ENCODE measurements around the gene BICC1. TPM values are rescaled to one million over a fixed set of nuclear protein-coding genes. Genes with fewer than 3 reads are reported as not detected.

BICC1 gene
- total RNA-seq, 1 experiment from 2014 or later = 0.57 TPM

- H3K23ac ChIP-seq (ENCODE audit: insufficient read length, low read depth, low read length) = no peak overlapping the region
- no peaks in the 10 kb centered on the region for H3K4me1 ChIP-seq (ENCODE audit: insufficient read depth, low read length)
- Mint-ChIP-seq H3K9me3 (no peaks in the 10 kb centered on the region; a peak in 1 of 5 replicates), H3K36me3 (ENCODE audit: insufficient read depth in 1 of 3, low read depth in 3 of 3) (no peaks in the 10 kb centered on the region), H3K4me3 (peak overlapping the region; percentile 68 to 86), H3K27ac (no peak overlapping the region; a peak in 1 of 7 replicates), H3K4me1 (peaks cover 11% of the 10 kb centered on the region in 2 experiments), H3K27me3 (ENCODE audit: low read depth) (peaks cover 28% of the 10 kb centered on the region)
- no peak overlapping the region for H2BK5ac ChIP-seq (ENCODE audit: insufficient read length, low read length)
- H3K23me2 ChIP-seq (ENCODE audit: insufficient read length, low read depth, low read length, poor library complexity, severe bottlenecking) = peaks cover 10% of the 10 kb centered on the region
- TF ChIP-seq CTCF (conservative IDR thresholded peaks at IDR 0.05) = no peak
- H2BK20ac ChIP-seq (ENCODE audit: low read depth, low read length, poor library complexity, severe bottlenecking) = no peak overlapping the region
- peak overlapping the region; percentile 84 for H3K4me2 ChIP-seq (ENCODE audit: insufficient read depth, insufficient read length, low read length)
- H3K14ac ChIP-seq (ENCODE audit: insufficient read depth, low read length) = peak overlapping the region; percentile 81; the same call in 1 of the 2 replicates
- no peaks in the 10 kb centered on the region for H3K79me1 ChIP-seq (ENCODE audit: insufficient read depth, low read depth, low read length, poor library complexity, severe bottlenecking)
- H3K79me2 ChIP-seq (ENCODE audit: insufficient read depth, low read length) = no peaks in the 10 kb centered on the region
- H3K9me3 ChIP-seq (ENCODE audit: control insufficient read depth, low read depth, low read length) = no peaks in the 10 kb centered on the region
- no peak overlapping the region for H4K8ac ChIP-seq (replicated peaks; ENCODE audit: insufficient read length, low read depth, low read length)
- no peaks in the 10 kb centered on the region for H4K20me1 ChIP-seq (ENCODE audit: control insufficient read depth, insufficient read depth, insufficient read length)
- H3K4ac ChIP-seq (ENCODE audit: low read depth, low read length) = no peak overlapping the region
- no peak overlapping the region for H2AK5ac ChIP-seq (ENCODE audit: insufficient read length, low read length)
- H2BK120ac ChIP-seq (ENCODE audit: low read depth, low read length, poor library complexity, severe bottlenecking) = no peak overlapping the region
- H3T11ph ChIP-seq (ENCODE audit: low read length) = no peak overlapping the region
- no peak overlapping the region for H4K5ac ChIP-seq (ENCODE audit: insufficient read length, low read depth, low read length)
- H3K56ac ChIP-seq (ENCODE audit: insufficient read length, low read depth, low read length) = no peak overlapping the region
- no peak overlapping the region for H4K91ac ChIP-seq (ENCODE audit: insufficient read length, low read depth, low read length)
- no peak overlapping the region for H2BK12ac ChIP-seq (ENCODE audit: insufficient read length, low read depth, low read length)
- peak; percentile 39 for DNase-seq
- H3K27me3 ChIP-seq (ENCODE audit: insufficient read depth, low read length) = peaks cover 15% of the 10 kb centered on the region; the same call in 1 of the 2 replicates
- peak overlapping the region; percentile 29 for H3K9ac ChIP-seq (ENCODE audit: extremely low read depth, insufficient read length, low read length)
- peak overlapping the region; percentile 41 for H2AFZ ChIP-seq (ENCODE audit: low read length)
- no peak overlapping the region for H3K27ac ChIP-seq (ENCODE audit: insufficient read length, low read depth, low read length)
- no CpG with 5 or more reads among the region's 53 CpGs for WGBS (ENCODE audit: extremely low coverage, insufficient read length, low lambda C conversion rate)
- no peak overlapping the region for H2BK15ac ChIP-seq (ENCODE audit: low read depth, low read length)
- H3K18ac ChIP-seq (ENCODE audit: insufficient read length, low read depth, low read length) = no peak overlapping the region
Observed at GRCh38 chr10:58513188-58514110, 777 bp downstream of the BICC1 start.

Data from H9 (cell line).